Globus pallidus (tissue), 1 donor: ENCODE results near the gene RAB14.
"Not testable (repeated sequence)": the region's sequence is repeated elsewhere in the genome, so short reads cannot be mapped to it uniquely, and the experiment has no call there.

Experiments
- DNase-seq: peaks from one replicate; pipeline ENCODE4 v3.0.0-alpha.2; 2015; ENCODE audit warnings: low spot score

The RAB14 gene

DNA sequence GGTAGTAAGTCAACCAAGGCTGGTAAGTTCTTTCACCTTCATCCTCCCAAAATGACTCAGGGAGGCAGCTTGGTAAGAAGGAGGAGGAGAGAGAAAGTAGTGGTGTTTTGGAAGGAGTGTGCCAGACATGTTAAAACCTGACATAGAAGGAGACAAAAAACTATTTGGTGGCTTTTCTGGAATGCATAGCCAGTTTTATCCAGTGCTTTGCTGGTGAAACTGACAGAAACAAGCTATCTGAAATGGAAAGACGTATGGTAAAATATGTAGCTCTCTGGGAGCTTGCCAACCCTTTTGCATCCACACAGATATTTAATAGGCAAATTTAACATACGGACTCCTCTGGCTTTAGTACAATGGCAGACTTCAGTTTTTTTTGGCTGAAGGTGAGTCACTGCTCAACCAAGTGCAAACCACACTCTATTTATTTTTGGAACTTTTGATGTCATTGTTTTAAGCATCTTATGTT lies 45.4 kb downstream of the RAB14 start:
- DNase-seq: no peak

DNA sequence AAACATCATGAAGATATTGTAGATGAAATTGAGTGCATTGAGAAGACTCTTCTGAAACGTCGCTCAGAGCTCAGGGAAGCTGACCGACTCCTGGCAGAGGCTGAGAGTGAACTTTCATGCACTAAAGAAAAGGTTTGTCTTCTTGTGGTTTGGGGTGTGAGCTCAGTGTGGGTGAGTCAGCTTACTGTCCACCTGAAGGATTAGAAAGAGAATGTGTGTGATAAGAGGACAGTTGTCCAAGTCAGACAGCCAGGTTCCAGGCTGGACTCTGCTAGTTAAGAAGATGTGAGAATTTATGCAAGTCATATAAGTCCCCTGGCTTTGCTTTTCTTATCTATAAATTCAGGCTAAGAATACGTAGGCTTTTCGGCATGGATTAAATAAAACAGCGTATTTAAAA lies 46.9 kb downstream of the RAB14 start:
- no peak for DNase-seq

DNA sequence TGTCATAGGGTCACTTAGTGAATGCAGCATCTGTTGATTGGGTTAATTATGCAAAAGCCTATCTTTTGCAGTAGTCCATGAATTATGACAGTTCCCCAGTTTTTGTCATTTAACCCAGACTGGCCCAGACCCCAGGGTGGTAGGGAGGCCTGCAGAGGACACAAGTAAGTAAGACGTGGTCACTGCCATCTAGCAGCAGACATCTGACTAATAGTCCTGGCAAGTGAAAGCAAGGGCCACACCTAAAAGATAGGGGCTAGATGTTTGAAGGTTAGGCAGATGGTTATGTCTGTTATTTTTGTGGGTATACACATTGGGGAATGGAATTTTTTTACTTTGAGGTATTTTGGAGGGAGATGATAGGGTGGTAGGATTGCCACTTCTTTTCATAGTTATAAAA lies 48.0 kb downstream of the RAB14 start:
- DNase-seq: no peak

DNA sequence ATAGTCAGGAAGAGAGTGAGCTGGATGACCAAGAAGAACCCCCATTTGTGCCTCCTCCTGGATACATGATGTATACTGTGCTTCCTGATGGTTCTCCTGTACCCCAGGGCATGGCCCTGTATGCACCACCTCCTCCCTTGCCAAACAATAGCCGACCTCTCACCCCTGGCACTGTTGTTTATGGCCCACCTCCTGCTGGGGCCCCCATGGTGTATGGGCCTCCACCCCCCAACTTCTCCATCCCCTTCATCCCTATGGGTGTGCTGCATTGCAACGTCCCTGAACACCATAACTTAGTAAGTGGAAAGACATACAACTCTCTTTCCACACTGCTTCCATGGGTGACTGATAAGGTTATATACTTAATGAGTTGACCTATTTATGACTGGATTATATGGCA lies 51.5 kb downstream of the RAB14 start:
- no peak for DNase-seq

DNA sequence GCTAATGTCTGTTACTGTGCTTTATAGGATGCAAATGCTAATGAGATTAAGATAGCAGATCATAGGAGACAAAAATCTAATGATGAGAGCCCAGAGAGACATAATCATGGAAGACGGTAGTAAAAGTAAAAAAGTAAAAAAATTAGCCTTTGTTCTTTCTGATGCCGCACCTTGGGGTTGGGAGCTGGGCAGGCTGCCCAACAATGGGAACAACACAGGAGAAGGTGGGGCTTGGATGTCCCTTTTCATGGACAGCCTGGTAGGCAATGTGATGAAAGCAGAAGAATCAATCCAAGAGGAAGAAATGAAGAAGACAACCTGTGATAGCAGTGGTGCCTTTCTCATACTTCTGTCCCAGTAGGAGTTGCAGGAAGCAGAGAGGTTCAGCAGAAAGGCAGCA lies 57.2 kb downstream of the RAB14 start:
- DNase-seq: no peak

DNA sequence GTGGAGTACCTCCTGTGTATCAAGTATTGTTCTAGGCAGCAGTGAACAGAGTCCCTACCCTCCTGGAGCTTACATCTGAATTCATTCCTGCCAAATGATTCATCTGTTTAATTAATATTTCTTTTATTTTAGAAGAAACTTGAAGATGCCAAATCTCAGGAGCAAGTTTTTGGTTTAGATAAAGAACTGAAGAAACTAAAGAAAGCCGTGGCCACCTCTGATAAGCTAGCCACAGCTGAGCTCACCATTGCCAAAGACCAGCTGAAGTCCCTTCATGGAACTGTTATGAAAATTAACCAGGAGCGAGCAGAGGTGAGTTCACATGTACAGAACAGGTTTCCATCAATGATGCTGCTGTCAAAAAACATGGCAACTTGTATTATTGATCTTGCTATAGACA lies 57.9 kb downstream of the RAB14 start:
- DNase-seq: no peak

DNA sequence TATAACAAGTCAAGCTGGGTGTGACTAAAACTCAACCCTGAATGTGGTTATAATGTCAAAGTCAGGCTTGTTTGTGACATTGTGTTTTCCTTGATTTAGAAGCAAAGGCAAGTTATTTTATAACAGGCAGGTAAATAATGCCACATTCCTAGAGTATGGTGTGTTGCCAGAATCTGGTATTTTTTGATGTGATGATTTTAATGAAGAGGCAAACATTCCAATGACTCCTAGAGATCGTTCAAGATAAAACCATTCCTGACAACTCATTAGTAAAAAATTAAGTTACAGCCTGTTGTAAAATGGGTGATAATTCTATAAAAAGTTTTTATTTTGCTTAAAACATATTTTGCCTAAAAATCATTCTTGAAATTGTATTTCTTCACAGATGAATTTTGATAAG lies 60.0 kb downstream of the RAB14 start:
- DNase-seq: no peak

DNA sequence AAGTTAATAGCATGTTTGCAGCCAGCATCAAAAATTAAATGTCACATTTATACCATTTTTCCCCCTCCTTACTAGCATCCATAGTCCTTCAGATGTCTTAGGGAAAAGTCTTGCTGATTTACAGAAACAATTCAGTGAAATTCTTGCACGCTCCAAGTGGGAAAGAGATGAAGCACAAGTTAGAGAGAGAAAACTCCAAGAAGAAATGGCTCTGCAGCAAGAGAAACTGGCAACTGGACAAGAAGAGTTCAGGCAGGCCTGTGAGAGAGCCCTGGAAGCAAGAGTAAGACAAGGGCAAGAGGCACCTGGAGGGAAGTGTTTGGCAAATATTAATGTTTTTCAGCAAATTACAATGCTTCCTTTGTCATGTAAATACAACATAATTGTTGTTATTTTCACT lies 60.4 kb downstream of the RAB14 start:
- DNase-seq: no peak

DNA sequence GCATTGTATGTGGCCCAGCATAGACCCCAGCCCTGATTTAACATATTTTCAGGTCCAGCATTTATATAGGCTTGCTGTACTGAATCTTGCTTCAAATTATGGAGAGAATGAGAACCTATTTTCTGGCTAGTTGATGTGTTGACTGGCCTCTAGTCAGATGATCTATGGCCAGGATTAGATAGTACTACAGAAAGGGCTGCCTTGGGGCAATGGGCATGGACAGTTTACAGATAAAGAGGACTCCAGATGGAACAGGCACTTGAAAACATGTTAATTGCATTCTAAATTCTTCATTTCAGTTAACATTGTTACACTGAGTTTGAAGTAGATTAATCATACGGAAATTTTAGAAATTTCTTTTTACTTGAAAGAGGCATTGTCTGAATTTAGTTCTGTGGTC lies 61.5 kb downstream of the RAB14 start:
- DNase-seq: no peak

DNA sequence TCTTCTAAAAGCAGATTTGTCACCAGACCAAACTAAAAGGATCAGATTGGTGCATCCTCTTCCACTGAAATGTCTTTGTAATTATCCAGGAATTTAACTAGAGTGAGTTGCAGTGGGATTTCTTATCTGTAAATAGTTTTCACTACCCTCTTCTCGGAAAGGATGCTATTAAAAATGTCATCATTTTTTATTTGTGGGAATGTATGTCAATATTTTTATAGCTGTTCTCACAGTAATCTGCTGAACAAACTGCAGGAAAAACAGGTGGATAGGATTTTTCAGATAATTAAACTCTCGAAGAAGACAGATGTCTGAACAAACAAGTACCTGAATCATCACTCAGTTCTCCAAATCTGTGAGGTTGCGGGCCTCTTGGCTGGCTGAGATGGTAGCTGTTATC lies 62.7 kb downstream of the RAB14 start:
- no peak for DNase-seq

DNA sequence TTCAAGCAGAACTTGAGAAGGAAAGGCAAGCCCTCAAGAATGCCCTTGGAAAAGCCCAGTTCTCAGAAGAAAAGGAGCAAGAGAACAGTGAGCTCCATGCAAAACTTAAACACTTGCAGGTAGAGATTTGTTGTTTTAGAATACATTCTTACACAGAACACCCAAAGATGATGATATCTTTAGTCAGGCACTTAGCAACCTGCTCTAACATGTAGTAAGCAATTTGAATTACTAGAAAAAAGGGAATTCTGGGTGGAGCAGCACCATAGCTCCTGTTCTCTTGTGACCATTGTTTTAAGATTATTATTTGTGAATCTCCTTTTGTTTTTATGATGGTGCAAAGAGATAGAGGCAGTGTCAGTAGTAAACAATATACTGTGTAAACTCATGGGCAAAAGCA lies 63.1 kb downstream of the RAB14 start:
- DNase-seq: no peak

DNA sequence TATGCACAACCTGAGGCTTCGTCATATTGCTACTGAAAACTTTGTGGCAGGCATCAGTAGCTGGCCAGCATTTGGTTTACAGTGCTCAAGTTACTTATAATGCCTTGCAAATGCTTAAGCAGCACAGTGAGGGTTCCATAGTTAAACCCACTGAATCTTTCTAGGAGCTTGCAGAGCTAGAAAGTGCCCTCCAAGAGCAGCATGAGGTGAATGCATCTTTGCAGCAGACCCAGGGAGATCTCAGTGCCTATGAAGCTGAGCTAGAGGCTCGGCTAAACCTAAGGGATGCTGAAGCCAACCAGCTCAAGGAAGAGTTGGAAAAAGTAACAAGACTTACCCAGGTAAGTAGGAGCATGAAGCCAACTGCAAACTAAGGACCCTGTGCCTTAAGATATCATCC lies 66.0 kb downstream of the RAB14 start:
- DNase-seq: no peak

DNA sequence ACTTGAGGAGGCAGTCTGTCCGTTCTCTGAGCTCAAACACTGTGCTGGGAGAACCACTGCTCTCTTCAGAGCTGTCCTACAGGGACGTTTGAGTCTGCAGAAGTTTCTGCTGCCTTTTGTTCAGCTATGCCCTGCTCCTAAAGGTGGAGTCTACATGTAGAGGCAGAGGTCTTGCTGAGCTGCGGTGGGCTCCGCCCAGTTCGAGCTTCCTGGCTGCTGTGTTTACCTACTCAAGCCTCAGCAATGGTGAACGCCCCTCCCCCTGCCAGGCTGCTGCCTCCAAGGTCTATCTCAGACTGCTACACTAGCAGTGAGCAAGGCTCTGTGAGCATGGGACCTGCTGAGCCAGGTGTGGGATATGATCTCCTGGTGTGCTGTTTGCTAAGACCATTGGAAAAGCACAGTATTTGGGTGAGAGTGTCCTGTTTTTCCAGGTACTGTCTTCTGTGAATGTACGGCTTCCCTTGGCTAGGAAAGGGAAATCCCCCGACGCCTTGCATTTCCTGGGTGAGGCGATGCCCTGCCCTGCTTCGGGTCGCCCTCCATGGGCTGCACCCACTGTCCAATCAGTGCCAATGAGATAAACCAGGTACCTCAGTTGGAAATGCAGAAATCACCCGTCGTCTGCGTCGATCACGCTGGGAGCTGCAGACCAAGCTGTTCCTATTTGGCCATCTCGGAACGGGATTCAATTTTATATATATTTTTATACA lies 68.4 kb downstream of the RAB14 start:
- DNase-seq: no peak

DNA sequence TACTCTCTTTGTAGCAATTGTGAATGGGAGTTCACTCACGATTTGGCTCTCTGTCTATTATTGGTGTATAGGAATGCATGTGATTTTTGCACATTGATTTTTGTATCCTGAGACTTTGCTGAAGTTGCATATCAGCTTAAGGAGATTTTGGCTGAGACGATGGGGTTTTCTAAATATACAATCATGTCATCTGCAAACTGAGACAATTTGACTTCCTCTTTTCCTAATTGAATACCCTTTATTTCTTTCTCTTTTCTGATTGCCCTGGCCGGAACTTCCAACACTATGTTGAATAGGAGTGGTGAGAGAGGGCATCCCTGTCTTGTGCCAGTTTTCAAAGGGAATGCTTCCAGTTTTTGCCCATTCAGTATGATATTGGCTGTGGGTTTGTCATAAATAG lies 72.3 kb downstream of the RAB14 start:
- DNase-seq: not testable (repeated sequence)
